ENCODE measurements around the gene NPTN.

The NPTN gene

GRCh38 chr15:73631915-73632669, 1.1 kb downstream of the NPTN start:
- no peak for DNase-seq (ENCODE audit: low spot score)

- no peak for DNase-seq (ENCODE audit: low spot score)
These were observed 2.2 kb downstream of the NPTN start for GRCh38 chr15:73630921-73631362.

- no peak for DNase-seq (ENCODE audit: low spot score)
These were observed 3.3 kb downstream of the NPTN start for GRCh38 chr15:73629798-73630429.

GRCh38 chr15:73628976-73629797, 4.0 kb downstream of the NPTN start:
- DNase-seq (ENCODE audit: low spot score): no peak

- no peak for DNase-seq (ENCODE audit: low spot score)
These were observed 5.1 kb downstream of the NPTN start for GRCh38 chr15:73628102-73628501.

GRCh38 chr15:73626072-73626471, 7.1 kb downstream of the NPTN start:
- DNase-seq (ENCODE audit: low spot score): no peak

- no peak for DNase-seq (ENCODE audit: low spot score)
These were observed 8.7 kb downstream of the NPTN start for GRCh38 chr15:73624530-73624929.

GRCh38 chr15:73621286-73621826, 11.8 kb downstream of the NPTN start:
- no peak for DNase-seq (ENCODE audit: low spot score)

GRCh38 chr15:73620078-73620477, 13.1 kb downstream of the NPTN start:
- DNase-seq (ENCODE audit: low spot score): no peak

- no peak for DNase-seq (ENCODE audit: low spot score)
These were observed 15.3 kb downstream of the NPTN start for GRCh38 chr15:73617913-73618312.

GRCh38 chr15:73617301-73617831, 15.8 kb downstream of the NPTN start:
- no peak for DNase-seq (ENCODE audit: low spot score)

- DNase-seq (ENCODE audit: low spot score): no peak
These were observed 24.2 kb downstream of the NPTN start for GRCh38 chr15:73608941-73609340.

- no peak for DNase-seq (ENCODE audit: low spot score)
These were observed 24.7 kb downstream of the NPTN start for GRCh38 chr15:73608475-73608874.

- DNase-seq (ENCODE audit: low spot score): no peak
These were observed 25.3 kb downstream of the NPTN start for GRCh38 chr15:73607843-73608242.

GRCh38 chr15:73607405-73607804, 25.8 kb downstream of the NPTN start:
- DNase-seq (ENCODE audit: low spot score): no peak

- no peak for DNase-seq (ENCODE audit: low spot score)
These were observed 27.3 kb downstream of the NPTN start for GRCh38 chr15:73605759-73606436.

GRCh38 chr15:73604477-73604876, 28.7 kb downstream of the NPTN start:
- no peak for DNase-seq (ENCODE audit: low spot score)

GRCh38 chr15:73602992-73603391, 30.2 kb downstream of the NPTN start:
- no peak for DNase-seq (ENCODE audit: low spot score)

- no peak for DNase-seq (ENCODE audit: low spot score)
These were observed 30.7 kb downstream of the NPTN start for GRCh38 chr15:73602446-73602843.

- no peak for DNase-seq (ENCODE audit: low spot score)
These were observed 31.4 kb downstream of the NPTN start for GRCh38 chr15:73601451-73602445.
